Endothelial cell of umbilical vein (primary cell): ENCODE results near the gene RACGAP1. TPM values are rescaled to one million over a fixed set of nuclear protein-coding genes. Genes with fewer than 3 reads are reported as not detected.

Source experiments
- BruUV-seq: library from RNA; stranded (reverse); fragments of 400-500 nt; replicated peaks from 2 replicates; lab custom pipeline; 2021; lab: Mats Ljungman, UMichigan
- CTCF ChIA-PET: fragments of 300-600, 350-600 bp; sonication (Branson Sonifier 250); formaldehyde crosslinking; loops from one replicate; lab custom pipeline; 2021; ENCODE audit warnings: antibody characterized with exemption, inconsistent platforms; lab: Charles Lee
- POLR2A ChIA-PET: fragments of 300-600, 350-600 bp; sonication (Branson Sonifier 250); formaldehyde crosslinking; loops from one replicate; lab custom pipeline; 2021; ENCODE audit warnings: antibody characterized with exemption, inconsistent platforms; lab: Charles Lee
- DNase-seq: peaks from one replicate; pipeline ENCODE4 v3.0.0-alpha.2; 2011; ENCODE audit warnings: low read depth, low spot score
- FAIRE-seq: peaks from 2 replicates; lab custom pipeline; 2011; peaks lifted over from hg19 to GRCh38; lab: Jason Lieb, UNC
- H2AFZ ChIP-seq: 2 replicates; pipeline ENCODE4 v1.6.0; 2012; ENCODE audit warnings: low read depth, low read length, control low read depth, inconsistent platforms
- H3K27ac ChIP-seq: 2 replicates; pipeline ENCODE4 v1.5.1; 2011; ENCODE audit warnings: low read depth, mild to moderate bottlenecking, control low read depth, low read length, moderate library complexity; ENCODE audit not compliant: insufficient read depth
- H3K27me3 ChIP-seq, 2 experiments: 2 replicates each; pipeline versions ENCODE4 v1.6.0 to v1.6.1; 2011; ENCODE audit warnings: low read length in 2 of 2, mixed read lengths in 1 of 2; ENCODE audit not compliant: control insufficient read depth in 2 of 2, insufficient read depth in 2 of 2
- H3K36me3 ChIP-seq, 2 experiments: 2 replicates in 1 of 2; 3 replicates in 1 of 2; pipeline ENCODE4 v1.5.1; 2011; ENCODE audit warnings: low read length in 2 of 2, mild to moderate bottlenecking in 1 of 2, moderate library complexity in 1 of 2; ENCODE audit not compliant: control insufficient read depth in 2 of 2, insufficient read depth in 2 of 2; ENCODE audit errors: extremely low read depth in 1 of 2
- H3K4me1 ChIP-seq: 3 replicates; pipeline ENCODE4 v1.5.1; 2011; ENCODE audit warnings: mild to moderate bottlenecking, low read length; ENCODE audit not compliant: control insufficient read depth, insufficient read depth; ENCODE audit errors: extremely low read depth
- H3K4me2 ChIP-seq: 2 replicates; pipeline ENCODE4 v1.6.1; 2011; ENCODE audit warnings: low read length, control low read depth, mixed read lengths; ENCODE audit not compliant: insufficient read depth
- H3K4me3 ChIP-seq, 3 experiments: fragments of 200-600 bp in 1 of 3; sonication (generic), shearing (Covaris generic) in 1 of 3; replicated peaks in 1 of 3; 2 replicates each; pipeline ENCODE4 v1.5.1; 2011 to 2016; ENCODE audit warnings: control low read depth in 3 of 3, low read length in 3 of 3, mild to moderate bottlenecking in 2 of 3, inconsistent platforms in 1 of 3, low read depth in 1 of 3, moderate library complexity in 1 of 3; ENCODE audit not compliant: insufficient read depth in 1 of 3
- H3K79me2 ChIP-seq: 2 replicates; pipeline ENCODE4 v1.6.0; 2012; ENCODE audit warnings: low read length, inconsistent platforms; ENCODE audit not compliant: control insufficient read depth, insufficient read depth
- H3K9ac ChIP-seq: replicated peaks from 2 replicates; pipeline ENCODE3; 2011; ENCODE audit warnings: low read length, control low read depth; ENCODE audit not compliant: insufficient read depth; ENCODE audit errors: extremely low read depth
- H3K9me1 ChIP-seq: replicated peaks from 3 replicates; pipeline ENCODE4 v1.6.0; 2011; ENCODE audit warnings: mild to moderate bottlenecking, low read length; ENCODE audit not compliant: control insufficient read depth, insufficient read depth; ENCODE audit errors: extremely low read depth
- H3K9me3 ChIP-seq: replicated peaks from 2 replicates; pipeline ENCODE4 v1.5.1; 2012; ENCODE audit warnings: low read length, inconsistent platforms; ENCODE audit not compliant: control insufficient read depth, insufficient read depth
- H4K20me1 ChIP-seq: replicated peaks from 2 replicates; pipeline ENCODE3; 2011; ENCODE audit warnings: mild to moderate bottlenecking, low read length; ENCODE audit not compliant: control insufficient read depth, insufficient read depth; ENCODE audit errors: extremely low read depth
- CTCF ChIP-seq, 2 donors: IDR thresholded peaks; 1 replicate in 1 of 2; 2 replicates in 1 of 2; pipeline ENCODE4 v1.5.1; 2011; ENCODE audit warnings: low read length in 2 of 2, mild to moderate bottlenecking in 2 of 2, moderate library complexity in 2 of 2, control low read depth in 1 of 2, inconsistent platforms in 1 of 2, low read depth in 1 of 2; ENCODE audit not compliant: insufficient read depth in 1 of 2; ENCODE audit errors: extremely low read depth in 1 of 2
- EZH2 ChIP-seq: IDR thresholded peaks from 2 replicates; pipeline ENCODE4 v1.6.1; 2012; ENCODE audit warnings: borderline replicate concordance, low read depth, mild to moderate bottlenecking, moderate library complexity, low read length, inconsistent platforms; ENCODE audit not compliant: severe bottlenecking
- FOS ChIP-seq: IDR thresholded peaks from 2 replicates; pipeline ENCODE4 v1.6.1; 2011; ENCODE audit warnings: mild to moderate bottlenecking, low read length, moderate library complexity, borderline replicate concordance; ENCODE audit not compliant: insufficient read depth
- GATA2 ChIP-seq: IDR thresholded peaks from 2 replicates; pipeline ENCODE4 v1.7.0; 2011; ENCODE audit warnings: low read depth, mild to moderate bottlenecking, moderate library complexity, mixed read lengths, low read length; ENCODE audit not compliant: insufficient read length, insufficient read depth
- JUN ChIP-seq: IDR thresholded peaks from 2 replicates; pipeline ENCODE4 v1.6.1; 2011; ENCODE audit warnings: borderline replicate concordance, low read depth; ENCODE audit not compliant: insufficient read length, insufficient read depth
- MAX ChIP-seq: IDR thresholded peaks from 2 replicates; pipeline ENCODE4 v1.6.1; 2011; ENCODE audit not compliant: insufficient read depth, insufficient read length
- MYC ChIP-seq: IDR thresholded peaks from one replicate; pipeline ENCODE4 v1.6.1; 2011; ENCODE audit warnings: mild to moderate bottlenecking, low read depth, low read length
- POLR2A ChIP-seq: IDR thresholded peaks from 2 replicates; pipeline ENCODE4 v1.6.1; 2012; ENCODE audit warnings: low read depth, mild to moderate bottlenecking, control low read depth, low read length
- POLR2AphosphoS5 ChIP-seq: IDR thresholded peaks from 2 replicates; pipeline ENCODE4 v1.6.1; 2012; ENCODE audit warnings: low read depth, mild to moderate bottlenecking, control low read depth, low read length, moderate library complexity; ENCODE audit not compliant: insufficient read depth
- dilution Hi-C: fragments of 300-500 bp; cut with MboI; formaldehyde crosslinking; loops from one replicate; pipeline ENCODE4 v1.15.0; 2019; ENCODE audit warnings: low sequenced_read_pairs; ENCODE audit not compliant: extremely low pct_ligation_motif_present
- intact Hi-C: fragments of 100-400 bp; cut with micrococcal nuclease; formaldehyde crosslinking; loops from one replicate; pipeline ENCODE4 v1.10.0; 2022
- polyA plus RNA-seq, 4 experiments: library from polyadenylated mRNA; depleted of rRNA in 3 of 4; stranded (reverse) in 3 of 4; unstranded in 1 of 4; fragments of >200 nt; gene quantifications; 2 replicates each; pipeline versions ENCODE4 v1.2.1 to v1.2.3, GENCODE V29; 2011 to 2012; ENCODE audit warnings: missing spikeins in 1 of 4
- total RNA-seq: library from RNA; stranded (reverse); gene quantifications from 2 replicates; pipeline ENCODE4 v1.2.3, GENCODE V29; 2021

Gene RACGAP1
- total and polyA plus RNA-seq, 2 donors (not counting 3 experiments of a cell fraction or from before 2014, with no cell fraction given) = 16.5 to 56.3 TPM

- no TSS peak for BruUV-seq
- CTCF ChIA-PET = interaction anchor here (1.1 to 3.4 kb wide), 2 partner anchors 13 to 27 kb away, joined by 5 to 15 read pairs; no protein-coding TSS in a partner anchor
These were observed 17.4 kb upstream of the RACGAP1 start for GRCh38 chr12:50042693-50043092.

More at GRCh38 chr12:50042693-50043092, 17.4 kb upstream of the RACGAP1 start:
- Histone ChIP-seq H3K9me3 (no peaks in the 10 kb centered on the region), H3K9ac (no peak overlapping the region), H4K20me1 (no peaks in the 10 kb centered on the region), H3K4me1 (no peaks in the 10 kb centered on the region), H3K36me3 (no peaks in the 10 kb centered on the region), H3K9me1 (no peaks in the 10 kb centered on the region), H3K4me2 (no peak overlapping the region), H3K27ac (no peak overlapping the region), H3K27me3 (peaks cover 5% of the 10 kb centered on the region in 2 experiments), H3K4me3 (no peak overlapping the region), H3K79me2 (no peaks in the 10 kb centered on the region), H2AFZ (no peak overlapping the region)
- no peak for TF ChIP-seq GATA2
- TF ChIP-seq EZH2 = no peak
- no peak for TF ChIP-seq POLR2AphosphoS5
- TF ChIP-seq MAX = no peak
- no peak for TF ChIP-seq JUN
- no peak for TF ChIP-seq MYC
- no peak for TF ChIP-seq CTCF (IDR thresholded peaks at IDR 0.05; ENCODE audit: extremely low read depth in 1 of 2, insufficient read depth in 1 of 2, low read depth in 1 of 2, low read length in 2 of 2)
- no peak for TF ChIP-seq POLR2A
- no peak for TF ChIP-seq FOS
- dilution Hi-C loops (no loop called here), intact Hi-C loops (no loop called here)
- POLR2A ChIA-PET = no interaction called here
- FAIRE-seq = no peak
- DNase-seq = no peak
